ENCODE data around the gene PDZD2.
"Not testable (repeated sequence)": the region's sequence is repeated elsewhere in the genome, so short reads cannot be mapped to it uniquely, and the experiment has no call there.

Gene PDZD2

GRCh38 chr5:31730139-31730538 lies 91.2 kb downstream of the PDZD2 start:
- no peak for TF ChIP-seq EZH2phosphoT487 (IDR thresholded peaks at IDR 0.05; ENCODE audit: borderline replicate concordance, low read length)
- TF ChIP-seq, protein P1, sequence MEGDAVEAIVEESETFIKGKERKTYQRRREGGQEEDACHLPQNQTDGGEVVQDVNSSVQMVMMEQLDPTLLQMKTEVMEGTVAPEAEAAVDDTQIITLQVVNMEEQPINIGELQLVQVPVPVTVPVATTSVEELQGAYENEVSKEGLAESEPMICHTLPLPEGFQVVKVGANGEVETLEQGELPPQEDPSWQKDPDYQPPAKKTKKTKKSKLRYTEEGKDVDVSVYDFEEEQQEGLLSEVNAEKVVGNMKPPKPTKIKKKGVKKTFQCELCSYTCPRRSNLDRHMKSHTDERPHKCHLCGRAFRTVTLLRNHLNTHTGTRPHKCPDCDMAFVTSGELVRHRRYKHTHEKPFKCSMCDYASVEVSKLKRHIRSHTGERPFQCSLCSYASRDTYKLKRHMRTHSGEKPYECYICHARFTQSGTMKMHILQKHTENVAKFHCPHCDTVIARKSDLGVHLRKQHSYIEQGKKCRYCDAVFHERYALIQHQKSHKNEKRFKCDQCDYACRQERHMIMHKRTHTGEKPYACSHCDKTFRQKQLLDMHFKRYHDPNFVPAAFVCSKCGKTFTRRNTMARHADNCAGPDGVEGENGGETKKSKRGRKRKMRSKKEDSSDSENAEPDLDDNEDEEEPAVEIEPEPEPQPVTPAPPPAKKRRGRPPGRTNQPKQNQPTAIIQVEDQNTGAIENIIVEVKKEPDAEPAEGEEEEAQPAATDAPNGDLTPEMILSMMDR (IDR thresholded peaks at IDR 0.05; ENCODE audit: low read depth, low read length, poor library complexity, severe bottlenecking): no peak

DNA sequence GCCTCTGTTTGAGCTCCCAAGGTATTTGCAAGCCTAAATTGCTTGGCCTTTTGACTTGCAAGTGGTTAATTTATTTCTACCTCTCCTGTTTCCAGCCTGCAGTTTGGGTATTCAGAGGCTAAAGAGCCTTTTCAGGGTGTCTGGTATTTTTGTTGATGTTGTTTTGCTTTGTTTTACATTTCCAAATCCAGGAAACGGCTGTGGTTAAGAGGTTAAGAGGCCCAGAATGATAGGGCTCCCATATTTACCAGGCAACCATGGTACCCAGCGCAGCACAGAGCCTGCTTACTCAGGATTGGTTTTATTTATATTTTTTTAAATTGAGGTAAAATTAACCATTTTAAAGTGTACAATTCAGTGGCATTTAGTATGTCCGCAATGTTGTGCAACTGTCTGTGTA lies 92.1 kb downstream of the PDZD2 start:
- no peak overlapping the region for H3K27ac ChIP-seq (ENCODE audit: low read depth, low read length)
- no peaks in the 10 kb centered on the region for H3K79me2 ChIP-seq (ENCODE audit: control insufficient read depth, low read length)
- no peaks in the 10 kb centered on the region for H3K9me2 ChIP-seq (replicated peaks; ENCODE audit: control insufficient read depth, low read length)
- H3K36me3 ChIP-seq (ENCODE audit: control insufficient read depth, low read length): no peaks in the 10 kb centered on the region
- no peaks in the 10 kb centered on the region for H4K20me1 ChIP-seq (ENCODE audit: control insufficient read depth, insufficient read depth, low read depth, low read length)
- H3K4me2 ChIP-seq (ENCODE audit: low read length): no peak overlapping the region
- no peaks in the 10 kb centered on the region for H3K9me3 ChIP-seq (ENCODE audit: control insufficient read depth, insufficient read depth, low read length)
- H3F3A ChIP-seq (ENCODE audit: control insufficient read depth, insufficient read depth): no peaks in the 10 kb centered on the region
- no peaks in the 10 kb centered on the region for H3K27me3 ChIP-seq (ENCODE audit: control insufficient read depth, low read length)
- no peaks in the 10 kb centered on the region for H3K4me1 ChIP-seq (ENCODE audit: control insufficient read depth, low read length)
- TF ChIP-seq, protein P1 (IDR thresholded peaks at IDR 0.05; ENCODE audit: low read depth, low read length, poor library complexity, severe bottlenecking): no peak
- TF ChIP-seq EZH2phosphoT487 (IDR thresholded peaks at IDR 0.05; ENCODE audit: borderline replicate concordance, low read length): no peak
- H3K4me3 ChIP-seq (ENCODE audit: low read length): no peak overlapping the region

More at GRCh38 chr5:31730139-31730538, 91.2 kb downstream of the PDZD2 start:
- no peaks in the 10 kb centered on the region for H3K79me2 ChIP-seq (ENCODE audit: control insufficient read depth, low read length)
- H3K9me3 ChIP-seq (ENCODE audit: control insufficient read depth, insufficient read depth, low read length): no peaks in the 10 kb centered on the region
- H3K36me3 ChIP-seq (ENCODE audit: control insufficient read depth, low read length): no peaks in the 10 kb centered on the region
- no peak overlapping the region for H3K4me2 ChIP-seq (ENCODE audit: low read length)
- no peaks in the 10 kb centered on the region for H3K27me3 ChIP-seq (ENCODE audit: control insufficient read depth, low read length)
- no peaks in the 10 kb centered on the region for H3F3A ChIP-seq (ENCODE audit: control insufficient read depth, insufficient read depth)
- no peak overlapping the region for H3K4me3 ChIP-seq (ENCODE audit: low read length)
- no peaks in the 10 kb centered on the region for H3K9me2 ChIP-seq (replicated peaks; ENCODE audit: control insufficient read depth, low read length)
- H4K20me1 ChIP-seq (ENCODE audit: control insufficient read depth, insufficient read depth, low read depth, low read length): no peaks in the 10 kb centered on the region
- H3K27ac ChIP-seq (ENCODE audit: low read depth, low read length): no peak overlapping the region
- H3K4me1 ChIP-seq (ENCODE audit: control insufficient read depth, low read length): no peaks in the 10 kb centered on the region

GRCh38 chr5:31731710-31732301 lies 92.9 kb downstream of the PDZD2 start:
- H3K4me2 ChIP-seq (ENCODE audit: low read length): no peak overlapping the region
- TF ChIP-seq EZH2phosphoT487 (IDR thresholded peaks at IDR 0.05; ENCODE audit: borderline replicate concordance, low read length): no peak
- TF ChIP-seq, protein P1 (IDR thresholded peaks at IDR 0.05; ENCODE audit: low read depth, low read length, poor library complexity, severe bottlenecking): no peak
- no peak overlapping the region for H3K27ac ChIP-seq (ENCODE audit: low read depth, low read length)
- H3K4me3 ChIP-seq (ENCODE audit: low read length): no peak overlapping the region
- no peaks in the 10 kb centered on the region for H4K20me1 ChIP-seq (ENCODE audit: control insufficient read depth, insufficient read depth, low read depth, low read length)
- H3K4me1 ChIP-seq (ENCODE audit: control insufficient read depth, low read length): no peaks in the 10 kb centered on the region
- H3K36me3 ChIP-seq (ENCODE audit: control insufficient read depth, low read length): no peaks in the 10 kb centered on the region
- no peaks in the 10 kb centered on the region for H3K9me2 ChIP-seq (replicated peaks; ENCODE audit: control insufficient read depth, low read length)
- H3F3A ChIP-seq (ENCODE audit: control insufficient read depth, insufficient read depth): no peaks in the 10 kb centered on the region
- no peaks in the 10 kb centered on the region for H3K27me3 ChIP-seq (ENCODE audit: control insufficient read depth, low read length)
- H3K79me2 ChIP-seq (ENCODE audit: control insufficient read depth, low read length): no peaks in the 10 kb centered on the region
- no peaks in the 10 kb centered on the region for H3K9me3 ChIP-seq (ENCODE audit: control insufficient read depth, insufficient read depth, low read length)

- H3K4me1 ChIP-seq (ENCODE audit: control insufficient read depth, low read length); H3K36me3 ChIP-seq (ENCODE audit: control insufficient read depth, low read length); H4K20me1 ChIP-seq (ENCODE audit: control insufficient read depth, insufficient read depth, low read depth, low read length); H3K4me3 ChIP-seq (ENCODE audit: low read length); H3K9me2 ChIP-seq (replicated peaks; ENCODE audit: control insufficient read depth, low read length); H3K79me2 ChIP-seq (ENCODE audit: control insufficient read depth, low read length); H3F3A ChIP-seq (ENCODE audit: control insufficient read depth, insufficient read depth); H3K4me2 ChIP-seq (ENCODE audit: low read length); H3K27me3 ChIP-seq (ENCODE audit: control insufficient read depth, low read length); H3K27ac ChIP-seq (ENCODE audit: low read depth, low read length); H3K9me3 ChIP-seq (ENCODE audit: control insufficient read depth, insufficient read depth, low read length): not testable (repeated sequence)
Measured at GRCh38 chr5:31732821-31733220, 93.9 kb downstream of the PDZD2 start.

All from DOHH2 (cell line).